SJCRH30 (cell line): ENCODE measurements around the gene GRAMD1B. TPM values are rescaled to one million over a fixed set of nuclear protein-coding genes. Genes with fewer than 3 reads are reported as not detected.
"Not testable (repeated sequence)": the region's sequence is repeated elsewhere in the genome, so short reads cannot be mapped to it uniquely, and the experiment has no call there.

ENCODE experiments used
- DNase-seq, 2 experiments: peaks; one replicate each; pipeline ENCODE4 v3.0.0-alpha.2; 2015 to 2020
- H3K27ac ChIP-seq: fragments of 250-450 bp; sonication (Bioruptor Pico); 2 replicates; pipeline ENCODE4 v1.5.1; 2020; ENCODE audit warnings: mild to moderate bottlenecking, moderate library complexity
- H3K27me3 ChIP-seq: fragments of 250-450 bp; sonication (Bioruptor Pico); 2 replicates; pipeline ENCODE4 v1.5.1; 2020; ENCODE audit warnings: mild to moderate bottlenecking, moderate library complexity
- H3K36me3 ChIP-seq: fragments of 250-450 bp; sonication (Bioruptor Pico); 2 replicates; pipeline ENCODE4 v1.5.1; 2020; ENCODE audit warnings: mild to moderate bottlenecking, moderate library complexity
- H3K4me1 ChIP-seq: fragments of 250-450 bp; sonication (Bioruptor Pico); 2 replicates; pipeline ENCODE4 v1.5.1; 2020; ENCODE audit warnings: mild to moderate bottlenecking, moderate library complexity
- H3K4me3 ChIP-seq: fragments of 250-450 bp; sonication (Bioruptor Pico); 2 replicates; pipeline ENCODE4 v1.5.1; 2020; ENCODE audit warnings: mild to moderate bottlenecking, moderate library complexity
- H3K9me3 ChIP-seq: fragments of 250-450 bp; sonication (Bioruptor Pico); replicated peaks from 2 replicates; pipeline ENCODE4 v1.5.1; 2020; ENCODE audit warnings: mild to moderate bottlenecking, moderate library complexity
- total RNA-seq: library from RNA; depleted of rRNA; stranded (reverse); fragments of >200 nt; shearing (Covaris generic); gene quantifications from 2 replicates; pipeline ENCODE4 v1.2.3, GENCODE V29; 2014

The GRAMD1B gene
- total RNA-seq, 1 experiment from 2014 or later, result 22.9 TPM

GRCh38 chr11:123450623-123451022, 20.6 kb downstream of the GRAMD1B start:
- peak overlapping the region; percentile 82 for H3K27ac ChIP-seq
- DNase-seq, result peak; percentile 81 to 92

GRCh38 chr11:123451183-123451781, 21.2 kb downstream of the GRAMD1B start:
- Histone ChIP-seq H3K36me3 (no peaks in the 10 kb centered on the region), H3K4me3 (no peak overlapping the region), H3K4me1 (peaks cover 64% of the 10 kb centered on the region), H3K9me3 (no peaks in the 10 kb centered on the region), H3K27ac (peak overlapping the region; percentile 82), H3K27me3 (no peaks in the 10 kb centered on the region)
- DNase-seq, result peak in 1 of 2 experiments; percentile 34

More at GRCh38 chr11:123450623-123451022, 20.6 kb downstream of the GRAMD1B start:
- peak overlapping the region; percentile 28 for H3K4me3 ChIP-seq
- peaks cover 64% of the 10 kb centered on the region for H3K4me1 ChIP-seq
- H3K36me3 ChIP-seq, result no peaks in the 10 kb centered on the region
- no peaks in the 10 kb centered on the region for H3K9me3 ChIP-seq
- no peaks in the 10 kb centered on the region for H3K27me3 ChIP-seq

- H3K4me1 ChIP-seq, result peaks cover 57% of the 10 kb centered on the region
- H3K27me3 ChIP-seq, result no peaks in the 10 kb centered on the region
- DNase-seq, result no peak
- H3K9me3 ChIP-seq, result no peaks in the 10 kb centered on the region
- no peaks in the 10 kb centered on the region for H3K36me3 ChIP-seq
- H3K27ac ChIP-seq, result no peak overlapping the region
- H3K4me3 ChIP-seq, result no peak overlapping the region
These were observed 22.7 kb downstream of the GRAMD1B start for GRCh38 chr11:123452794-123453193.

- DNase-seq, result peak; percentile 33 to 64
These were observed 24.1 kb downstream of the GRAMD1B start for GRCh38 chr11:123454060-123454651.

GRCh38 chr11:123454796-123455195, 24.7 kb downstream of the GRAMD1B start:
- Histone ChIP-seq H3K36me3 (no peaks in the 10 kb centered on the region), H3K4me1 (peaks cover 46% of the 10 kb centered on the region), H3K27ac (peak overlapping the region; percentile 60), H3K27me3 (no peaks in the 10 kb centered on the region), H3K4me3 (0 out of 2 replicates have a peak overlapping the region, but pooled peaks have one; percentile 4), H3K9me3 (no peaks in the 10 kb centered on the region)
- no peak for DNase-seq

More at GRCh38 chr11:123454060-123454651, 24.1 kb downstream of the GRAMD1B start:
- no peaks in the 10 kb centered on the region for H3K27me3 ChIP-seq
- peak overlapping the region; percentile 60 for H3K27ac ChIP-seq
- H3K4me3 ChIP-seq, result peak overlapping the region; percentile 4
- H3K4me1 ChIP-seq, result peaks cover 47% of the 10 kb centered on the region
- H3K36me3 ChIP-seq, result no peaks in the 10 kb centered on the region
- no peaks in the 10 kb centered on the region for H3K9me3 ChIP-seq

- not testable (repeated sequence) for DNase-seq, H3K27ac ChIP-seq, H3K9me3 ChIP-seq, H3K4me3 ChIP-seq, H3K36me3 ChIP-seq, H3K27me3 ChIP-seq
- H3K4me1 ChIP-seq, result peaks cover 48% of the 10 kb centered on the region
These were observed 26.4 kb downstream of the GRAMD1B start for GRCh38 chr11:123456448-123456847.

GRCh38 chr11:123457187-123457770, 27.2 kb downstream of the GRAMD1B start:
- Histone ChIP-seq H3K9me3 (no peaks in the 10 kb centered on the region), H3K27me3 (no peaks in the 10 kb centered on the region), H3K36me3 (no peaks in the 10 kb centered on the region), H3K27ac (no peak overlapping the region), H3K4me1 (peaks cover 41% of the 10 kb centered on the region), H3K4me3 (no peak overlapping the region)
- DNase-seq, result no peak

GRCh38 chr11:123458501-123458900, 28.4 kb downstream of the GRAMD1B start:
- no peaks in the 10 kb centered on the region for H3K27me3 ChIP-seq
- no peaks in the 10 kb centered on the region for H3K9me3 ChIP-seq
- no peak for DNase-seq
- no peak overlapping the region for H3K27ac ChIP-seq
- no peaks in the 10 kb centered on the region for H3K36me3 ChIP-seq
- H3K4me1 ChIP-seq, result peaks cover 35% of the 10 kb centered on the region
- no peak overlapping the region for H3K4me3 ChIP-seq

GRCh38 chr11:123460012-123460700, 30.1 kb downstream of the GRAMD1B start:
- H3K4me3 ChIP-seq, result no peak overlapping the region
- peaks cover 19% of the 10 kb centered on the region for H3K4me1 ChIP-seq
- no peaks in the 10 kb centered on the region for H3K9me3 ChIP-seq
- peak; percentile 43 to 64 for DNase-seq
- peak overlapping the region; percentile 88 for H3K27ac ChIP-seq
- H3K36me3 ChIP-seq, result no peaks in the 10 kb centered on the region
- H3K27me3 ChIP-seq, result no peaks in the 10 kb centered on the region

GRCh38 chr11:123461164-123461563, 31.1 kb downstream of the GRAMD1B start:
- Histone ChIP-seq H3K4me3 (no peak overlapping the region), H3K4me1 (peaks cover 19% of the 10 kb centered on the region), H3K27ac (peak overlapping the region; percentile 88), H3K36me3 (no peaks in the 10 kb centered on the region), H3K27me3 (no peaks in the 10 kb centered on the region), H3K9me3 (no peaks in the 10 kb centered on the region)
- peak; percentile 41 to 49 for DNase-seq

- not testable (repeated sequence) for H3K9me3 ChIP-seq, H3K36me3 ChIP-seq, H3K27me3 ChIP-seq
These were observed 35.6 kb downstream of the GRAMD1B start for GRCh38 chr11:123465667-123466066.

GRCh38 chr11:123466172-123466571, 36.1 kb downstream of the GRAMD1B start:
- not testable (repeated sequence) for DNase-seq, H3K36me3 ChIP-seq, H3K27ac ChIP-seq, H3K4me3 ChIP-seq, H3K4me1 ChIP-seq, H3K27me3 ChIP-seq, H3K9me3 ChIP-seq

More at GRCh38 chr11:123465667-123466066, 35.6 kb downstream of the GRAMD1B start:
- H3K4me3 ChIP-seq, H3K27ac ChIP-seq, DNase-seq, H3K4me1 ChIP-seq: not testable (repeated sequence)

GRCh38 chr11:123469089-123469488, 39.0 kb downstream of the GRAMD1B start:
- Histone ChIP-seq H3K27me3 (no peaks in the 10 kb centered on the region), H3K27ac (no peak overlapping the region), H3K36me3 (no peaks in the 10 kb centered on the region), H3K4me1 (peaks cover 5% of the 10 kb centered on the region), H3K9me3 (no peaks in the 10 kb centered on the region), H3K4me3 (no peak overlapping the region)
- no peak for DNase-seq

- no peak for DNase-seq
- peaks cover 10% of the 10 kb centered on the region for H3K4me1 ChIP-seq
- H3K4me3 ChIP-seq, result no peak overlapping the region
- no peak overlapping the region for H3K27ac ChIP-seq
- H3K36me3 ChIP-seq, result no peaks in the 10 kb centered on the region
- H3K9me3 ChIP-seq, result no peaks in the 10 kb centered on the region
- H3K27me3 ChIP-seq, result no peaks in the 10 kb centered on the region
These were observed 39.5 kb downstream of the GRAMD1B start for GRCh38 chr11:123469586-123469985.

- Histone ChIP-seq H3K36me3 (no peaks in the 10 kb centered on the region), H3K27me3 (no peaks in the 10 kb centered on the region), H3K27ac (no peak overlapping the region), H3K4me3 (no peak overlapping the region), H3K9me3 (no peaks in the 10 kb centered on the region), H3K4me1 (peaks cover 18% of the 10 kb centered on the region)
- DNase-seq, result no peak
These were observed 40.8 kb downstream of the GRAMD1B start for GRCh38 chr11:123470842-123471241.
